ENCODE data around the gene CBFA2T2.
"Not testable (repeated sequence)": the region's sequence is repeated elsewhere in the genome, so short reads cannot be mapped to it uniquely, and the experiment has no call there.

The CBFA2T2 gene

GRCh38 chr20:33456916-33457642, 32.8 kb upstream of the CBFA2T2 start:
- H3K9me2 ChIP-seq (replicated peaks; ENCODE audit: low read depth, low read length); H3K27me3 ChIP-seq (ENCODE audit: insufficient read depth, low read length, poor library complexity, severe bottlenecking); H3K9ac ChIP-seq (ENCODE audit: low read depth, low read length, poor library complexity, severe bottlenecking); H3K4me1 ChIP-seq (ENCODE audit: insufficient read depth, low read length, poor library complexity, severe bottlenecking); H4K20me1 ChIP-seq (ENCODE audit: insufficient read depth, low read length, poor library complexity, severe bottlenecking); H3F3A ChIP-seq (ENCODE audit: low read depth); H3K9me3 ChIP-seq (ENCODE audit: insufficient read depth, low read depth, low read length); H3K4me2 ChIP-seq (ENCODE audit: low read depth, low read length, poor library complexity, severe bottlenecking); H2AFZ ChIP-seq (ENCODE audit: low read length); H3K36me3 ChIP-seq (ENCODE audit: insufficient read depth, low read length); H3K79me2 ChIP-seq (ENCODE audit: insufficient read depth, low read length); H3K4me3 ChIP-seq (ENCODE audit: low read length, poor library complexity, severe bottlenecking): not testable (repeated sequence)
- TF ChIP-seq CTCF (conservative IDR thresholded peaks at IDR 0.05; ENCODE audit: low read length), result peak; percentile 96

- Histone ChIP-seq H3K27me3 (ENCODE audit: insufficient read depth, low read length, poor library complexity, severe bottlenecking) (no peaks in the 10 kb centered on the region), H3K9me3 (ENCODE audit: insufficient read depth, low read depth, low read length) (no peaks in the 10 kb centered on the region), H3K4me1 (ENCODE audit: insufficient read depth, low read length, poor library complexity, severe bottlenecking) (no peaks in the 10 kb centered on the region), H3K36me3 (ENCODE audit: insufficient read depth, low read length) (no peaks in the 10 kb centered on the region), H3K4me3 (ENCODE audit: low read length, poor library complexity, severe bottlenecking) (no peak overlapping the region), H3K9me2 (replicated peaks; ENCODE audit: low read depth, low read length) (no peaks in the 10 kb centered on the region), H2AFZ (ENCODE audit: low read length) (no peak overlapping the region), H3K4me2 (ENCODE audit: low read depth, low read length, poor library complexity, severe bottlenecking) (no peak overlapping the region), H3K9ac (ENCODE audit: low read depth, low read length, poor library complexity, severe bottlenecking) (no peak overlapping the region), H3K79me2 (ENCODE audit: insufficient read depth, low read length) (no peaks in the 10 kb centered on the region), H4K20me1 (ENCODE audit: insufficient read depth, low read length, poor library complexity, severe bottlenecking) (no peaks in the 10 kb centered on the region), H3F3A (ENCODE audit: low read depth) (no peaks in the 10 kb centered on the region)
- TF ChIP-seq CTCF (conservative IDR thresholded peaks at IDR 0.05; ENCODE audit: low read length) (no peak), EZH2phosphoT487 (IDR thresholded peaks at IDR 0.05; ENCODE audit: borderline replicate concordance) (no peak)
Observed at GRCh38 chr20:33459599-33459998, 30.3 kb upstream of the CBFA2T2 start.

GRCh38 chr20:33460711-33461110, 29.2 kb upstream of the CBFA2T2 start:
- H3K4me2 ChIP-seq (ENCODE audit: low read depth, low read length, poor library complexity, severe bottlenecking), result no peak overlapping the region

More at GRCh38 chr20:33460711-33461110, 29.2 kb upstream of the CBFA2T2 start:
- H3K4me1 ChIP-seq (ENCODE audit: insufficient read depth, low read length, poor library complexity, severe bottlenecking), result no peaks in the 10 kb centered on the region
- H3K9me3 ChIP-seq (ENCODE audit: insufficient read depth, low read depth, low read length), result no peaks in the 10 kb centered on the region
- no peak for TF ChIP-seq EZH2phosphoT487 (IDR thresholded peaks at IDR 0.05; ENCODE audit: borderline replicate concordance)
- TF ChIP-seq CTCF (conservative IDR thresholded peaks at IDR 0.05; ENCODE audit: low read length), result no peak
- no peaks in the 10 kb centered on the region for H3K79me2 ChIP-seq (ENCODE audit: insufficient read depth, low read length)
- H3K4me3 ChIP-seq (ENCODE audit: low read length, poor library complexity, severe bottlenecking), result no peak overlapping the region
- no peak overlapping the region for H2AFZ ChIP-seq (ENCODE audit: low read length)
- H3K36me3 ChIP-seq (ENCODE audit: insufficient read depth, low read length), result no peaks in the 10 kb centered on the region
- H3K9me2 ChIP-seq (replicated peaks; ENCODE audit: low read depth, low read length), result no peaks in the 10 kb centered on the region
- no peaks in the 10 kb centered on the region for H4K20me1 ChIP-seq (ENCODE audit: insufficient read depth, low read length, poor library complexity, severe bottlenecking)
- H3K9ac ChIP-seq (ENCODE audit: low read depth, low read length, poor library complexity, severe bottlenecking), result no peak overlapping the region
- no peaks in the 10 kb centered on the region for H3K27me3 ChIP-seq (ENCODE audit: insufficient read depth, low read length, poor library complexity, severe bottlenecking)
- H3F3A ChIP-seq (ENCODE audit: low read depth), result no peaks in the 10 kb centered on the region

Measured in Loucy (cell line).